Stimulated activated CD8-positive, alpha-beta memory T cell treated with anti-CD3 and anti-CD28 coated beads, Interleukin-7, amount 100 ng/mL, for 1 hour (primary cell): Measurements from ENCODE around the gene ALDH5A1.

Experiments used
- DNase-seq, 2 donors: peaks; one replicate each; pipeline ENCODE4 v3.0.0-alpha.2; 2020; ENCODE audit warnings: low read depth in 2 of 2

The ALDH5A1 gene

DNA sequence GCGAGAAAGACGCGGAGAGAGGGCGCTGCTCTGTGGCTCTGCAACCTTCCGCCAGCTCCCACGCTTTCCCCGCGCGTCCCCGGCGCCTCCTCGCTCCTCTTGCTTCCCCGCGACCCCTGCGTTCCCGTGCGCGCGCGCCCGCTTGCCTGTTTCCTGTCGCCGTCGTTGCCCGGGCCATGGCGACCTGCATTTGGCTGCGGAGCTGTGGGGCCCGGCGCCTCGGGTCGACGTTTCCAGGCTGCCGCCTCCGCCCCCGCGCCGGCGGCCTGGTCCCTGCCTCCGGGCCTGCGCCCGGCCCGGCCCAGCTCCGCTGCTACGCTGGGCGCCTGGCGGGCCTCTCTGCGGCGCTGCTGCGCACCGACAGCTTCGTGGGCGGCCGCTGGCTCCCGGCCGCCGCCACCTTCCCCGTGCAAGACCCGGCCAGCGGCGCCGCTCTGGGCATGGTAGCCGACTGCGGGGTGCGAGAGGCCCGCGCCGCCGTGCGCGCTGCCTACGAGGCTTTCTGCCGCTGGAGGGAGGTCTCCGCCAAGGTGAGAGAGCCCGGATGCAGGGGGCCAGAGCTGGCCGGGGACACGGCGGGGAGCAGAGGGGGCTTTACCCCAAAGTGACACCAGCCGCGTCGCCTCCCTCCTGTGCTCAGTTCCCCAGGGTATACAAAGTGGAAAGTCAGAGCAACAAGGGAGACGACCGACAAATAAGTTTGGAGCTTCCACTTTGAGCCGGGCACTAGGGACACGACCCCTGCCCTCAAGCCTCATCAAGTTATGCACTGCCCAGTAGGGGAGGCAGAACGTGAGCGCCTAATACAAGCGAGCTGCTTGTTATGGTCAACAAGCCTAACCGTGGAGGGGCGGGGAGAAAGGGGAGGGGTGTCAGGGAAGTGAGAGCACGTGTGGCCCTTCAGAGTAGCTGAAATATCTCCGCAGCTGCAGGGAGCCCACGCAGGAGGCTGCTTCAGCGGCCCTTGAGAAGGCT lies at the start of gene ALDH5A1:
Gene ALDH5A1 (plus strand): TSS at position 149 of the 975 bp plus-strand sequence. CDS start 28 bp downstream, at position 177.
- peak; percentile 46 to 60 for DNase-seq

DNA sequence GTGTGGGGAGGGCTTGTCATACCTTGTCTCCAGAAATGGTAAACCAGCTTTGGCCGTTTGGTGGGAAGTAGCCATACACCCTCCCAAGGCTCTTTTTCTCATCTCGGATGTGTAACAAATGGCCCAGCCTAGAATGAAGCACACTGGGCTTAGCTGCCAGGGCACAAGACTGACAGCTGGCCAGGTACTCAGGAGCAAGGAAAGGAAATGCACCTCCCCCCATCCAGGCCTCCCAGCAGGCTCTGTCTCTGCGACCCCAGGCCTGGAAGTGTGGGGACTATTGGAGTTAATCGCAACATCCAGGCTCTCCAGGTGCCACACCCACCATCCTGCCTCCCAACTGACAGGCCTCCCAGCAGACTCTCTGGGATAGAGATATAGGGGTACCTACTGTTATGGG lies 49.1 kb upstream of the ALDH5A1 start:
- no peak for DNase-seq

DNA sequence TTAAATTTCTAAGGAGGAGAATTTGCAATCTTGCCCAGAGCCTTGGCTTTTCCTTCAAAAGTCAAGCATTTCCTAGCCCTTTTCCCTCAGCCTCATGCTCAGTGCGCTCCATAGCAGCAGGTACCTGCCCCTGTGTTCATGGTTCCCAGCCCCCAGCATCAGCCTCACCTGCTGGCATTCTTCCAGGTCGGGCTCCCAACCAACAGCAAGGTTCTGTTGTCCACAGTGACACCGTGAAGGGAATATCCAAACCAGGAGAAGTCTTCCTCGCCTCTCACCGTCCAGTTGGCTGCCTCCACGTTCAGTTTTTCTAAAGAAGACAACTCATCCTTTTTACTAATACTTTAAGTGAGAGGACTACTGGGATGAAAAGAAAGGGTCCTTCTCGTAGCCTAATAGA lies 48.1 kb upstream of the ALDH5A1 start:
- DNase-seq = no peak

DNA sequence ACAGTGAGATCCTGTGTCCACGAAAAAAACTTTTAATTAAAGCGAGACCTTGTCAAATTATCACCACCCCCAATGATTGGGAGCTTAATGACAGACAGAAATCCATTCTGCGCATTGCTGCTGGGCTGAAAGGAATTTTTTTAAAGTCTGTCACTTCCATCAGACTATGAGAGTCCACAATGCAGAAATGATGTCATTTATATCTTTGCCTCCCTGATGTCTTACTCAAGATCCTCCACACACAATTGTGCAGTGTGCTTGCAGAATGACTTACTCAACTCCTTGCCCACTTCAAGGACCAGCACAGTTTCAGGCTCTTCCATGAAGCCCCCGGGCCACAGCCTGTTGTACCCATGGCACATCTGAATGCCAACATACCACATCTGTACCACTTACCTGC lies 46.4 kb upstream of the ALDH5A1 start:
- no peak for DNase-seq

DNA sequence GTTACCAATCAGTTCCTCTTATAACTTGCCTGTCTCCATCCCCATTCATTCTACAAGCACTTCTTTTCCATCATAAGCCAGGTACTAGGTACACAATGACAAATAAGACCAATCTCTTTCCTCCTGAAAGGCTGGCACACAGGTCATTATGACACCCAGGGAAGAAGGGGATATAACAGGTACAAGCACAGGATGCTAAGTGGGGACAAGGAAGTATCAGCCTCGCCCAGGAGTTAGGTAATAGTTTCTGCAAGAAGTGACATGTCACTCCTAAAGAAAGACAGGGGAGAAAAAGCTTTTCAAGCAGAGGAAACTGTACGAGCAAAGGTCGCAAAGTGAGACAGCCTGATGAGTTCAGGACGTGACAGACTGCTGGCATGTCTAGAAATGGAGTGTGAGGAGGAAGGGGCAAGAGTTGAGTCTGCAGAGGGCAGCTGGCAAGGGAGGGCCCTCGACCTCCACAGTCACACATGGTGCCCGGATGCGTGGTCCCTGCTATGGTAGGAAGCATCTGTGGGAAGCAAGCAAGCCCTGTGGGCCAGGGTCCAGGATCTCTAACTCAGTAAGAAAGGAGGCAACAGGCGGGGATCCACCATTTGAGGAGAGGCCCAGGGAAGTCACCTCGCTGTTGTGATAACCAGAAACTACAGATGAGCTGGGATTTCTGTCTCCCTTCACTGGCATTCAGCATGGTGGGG lies 45.8 kb upstream of the ALDH5A1 start:
- DNase-seq = no peak

DNA sequence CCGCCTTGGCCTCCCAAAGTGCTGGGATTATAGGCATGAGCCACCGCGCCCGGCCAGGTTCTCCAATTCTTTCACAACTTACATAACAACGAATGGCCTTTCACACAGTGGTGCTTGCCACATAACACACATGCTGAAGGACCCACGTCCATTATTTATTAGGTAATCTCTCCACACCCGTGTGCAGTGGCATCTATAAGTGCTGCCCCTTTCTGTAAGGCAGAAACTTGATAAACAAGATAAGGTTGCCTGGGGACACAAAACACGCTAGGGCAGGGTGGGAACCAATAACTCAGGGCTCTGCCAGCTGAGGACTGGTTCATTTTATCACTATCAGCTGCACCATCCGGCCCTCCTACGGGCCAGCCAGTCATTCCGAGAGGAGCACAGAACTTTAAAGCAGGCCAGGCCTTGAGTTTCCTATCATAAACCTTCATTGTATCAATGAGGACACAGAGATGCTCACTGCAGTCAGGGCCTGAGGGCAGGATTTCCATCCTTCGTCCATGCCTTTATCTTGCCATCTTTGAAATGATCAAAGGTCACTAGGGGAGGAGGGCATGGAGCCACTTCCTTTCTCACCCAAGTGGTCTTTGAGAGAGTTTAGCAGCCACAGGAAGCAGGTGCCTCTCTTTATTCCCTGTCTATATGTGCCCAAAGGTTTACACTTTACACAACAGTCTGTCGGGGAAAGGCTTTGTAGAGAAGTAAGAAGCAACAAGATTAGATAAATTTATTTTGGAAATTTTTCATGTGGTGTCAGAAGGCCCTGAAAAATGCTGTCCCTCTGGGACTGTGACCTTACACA lies 43.0 kb upstream of the ALDH5A1 start:
- no peak for DNase-seq

DNA sequence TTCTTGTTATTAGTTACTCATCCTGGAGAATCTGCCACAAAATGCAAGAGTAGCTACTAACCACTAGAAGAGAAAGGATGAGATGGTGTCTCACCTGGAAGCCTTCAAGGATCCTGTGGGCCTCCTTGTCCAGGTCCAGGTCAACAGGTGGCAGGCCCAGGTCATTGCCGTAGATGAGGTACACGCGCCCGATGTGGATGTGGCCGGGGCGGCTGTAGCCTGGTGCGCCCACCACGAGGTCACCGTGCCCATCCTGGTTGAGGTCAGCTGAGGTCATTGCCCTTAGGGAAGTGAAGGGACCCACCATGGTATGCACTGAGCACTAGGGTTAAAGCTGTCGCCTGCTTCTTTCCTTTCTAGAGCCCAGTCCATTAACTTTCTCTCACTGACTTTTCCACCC lies 40.8 kb upstream of the ALDH5A1 start:
- no peak for DNase-seq

DNA sequence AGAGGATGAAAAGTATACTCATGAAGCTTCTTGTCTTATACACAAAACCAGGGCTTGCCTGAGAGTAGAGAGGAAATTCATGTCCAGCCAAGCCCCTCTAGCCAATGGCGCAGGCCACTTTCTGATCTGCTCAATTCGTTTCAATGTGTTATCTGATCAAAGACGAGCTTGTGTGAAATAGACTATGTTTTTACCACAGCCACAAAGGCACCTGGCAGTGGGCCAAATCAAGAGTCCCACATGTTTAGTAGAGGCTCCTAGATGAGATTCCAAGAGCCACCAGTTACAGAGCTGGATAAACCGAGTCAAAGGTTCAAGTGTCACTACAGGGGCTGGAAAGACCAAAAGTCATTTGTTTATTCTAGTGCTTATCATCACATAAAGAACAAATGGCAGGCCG lies 40.3 kb upstream of the ALDH5A1 start:
- no peak for DNase-seq

DNA sequence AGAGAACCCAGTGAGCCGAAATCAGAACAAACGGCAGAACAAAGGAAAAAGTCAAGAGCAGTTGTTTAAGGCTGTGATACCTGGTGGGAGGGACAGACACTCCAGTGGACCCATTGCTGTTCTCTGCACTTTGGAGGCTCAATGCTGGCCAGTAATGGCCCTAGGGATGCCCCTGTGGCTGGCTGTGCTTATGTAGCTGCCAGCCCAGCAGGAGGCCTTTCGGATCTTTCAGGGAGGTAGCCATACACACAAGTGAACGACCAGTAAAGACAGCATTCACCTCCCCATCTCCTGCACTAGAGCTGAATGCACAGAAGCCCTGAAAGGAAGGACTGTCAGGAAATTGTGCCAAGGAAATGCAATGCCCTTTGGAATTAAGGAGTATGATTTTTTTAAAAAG lies 39.7 kb upstream of the ALDH5A1 start:
- no peak for DNase-seq

DNA sequence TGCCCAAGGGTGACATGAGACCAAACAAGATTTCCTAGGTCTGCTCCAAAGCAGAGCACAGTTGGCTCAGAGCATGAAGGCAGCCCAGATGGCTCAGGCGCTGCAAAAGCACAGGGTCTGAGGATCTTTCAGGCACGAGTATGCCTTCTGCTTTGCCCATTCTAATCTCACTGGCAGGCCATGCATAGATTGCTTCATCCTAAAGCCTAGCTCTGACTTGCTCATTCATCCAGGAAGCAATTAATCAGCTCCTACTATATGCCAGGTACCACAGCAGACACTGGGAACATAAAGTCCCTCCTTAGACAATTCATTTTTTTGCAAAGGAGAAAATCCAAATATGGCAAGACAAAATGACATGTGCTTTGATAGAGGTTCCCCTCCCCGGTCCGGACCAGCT lies 36.6 kb upstream of the ALDH5A1 start:
- DNase-seq = no peak

DNA sequence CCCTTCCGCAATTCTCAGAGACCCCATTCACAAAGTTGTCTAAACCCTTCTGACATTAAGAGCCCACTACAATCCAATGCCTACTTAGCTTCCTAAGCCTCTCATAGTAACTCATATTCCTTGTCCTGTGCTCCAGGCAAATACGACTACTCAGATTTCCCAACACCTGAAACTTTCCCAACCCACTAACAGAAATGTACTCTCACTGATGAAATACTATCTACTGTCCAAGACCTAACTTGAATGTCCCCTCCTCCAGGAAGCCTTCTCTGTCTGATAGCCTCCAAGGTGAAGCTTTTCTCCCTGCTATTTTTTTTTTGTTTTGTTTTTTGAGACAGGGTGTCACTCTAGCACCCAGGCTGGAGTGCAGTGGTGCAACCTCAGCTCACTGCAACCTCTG lies 35.8 kb upstream of the ALDH5A1 start:
- DNase-seq = no peak

DNA sequence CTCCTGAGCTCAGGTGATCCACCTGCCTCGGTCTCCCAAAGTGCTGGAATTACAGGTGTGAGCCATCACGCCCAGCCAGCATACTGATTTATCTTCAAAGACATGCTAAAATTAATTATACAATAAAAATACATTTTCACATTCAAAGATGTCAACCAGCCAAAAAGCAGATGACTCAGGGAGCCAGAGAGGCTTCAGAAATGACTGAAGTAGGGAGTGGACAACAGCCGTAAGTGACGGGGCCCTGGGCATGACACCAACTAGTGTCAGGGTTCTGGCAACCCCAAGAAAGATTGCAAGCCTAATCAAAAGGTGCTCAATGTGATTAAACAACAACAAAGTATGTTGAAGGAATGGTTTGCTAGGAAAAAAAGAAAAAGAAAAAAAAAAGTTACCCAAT lies 33.8 kb upstream of the ALDH5A1 start:
- no peak for DNase-seq

DNA sequence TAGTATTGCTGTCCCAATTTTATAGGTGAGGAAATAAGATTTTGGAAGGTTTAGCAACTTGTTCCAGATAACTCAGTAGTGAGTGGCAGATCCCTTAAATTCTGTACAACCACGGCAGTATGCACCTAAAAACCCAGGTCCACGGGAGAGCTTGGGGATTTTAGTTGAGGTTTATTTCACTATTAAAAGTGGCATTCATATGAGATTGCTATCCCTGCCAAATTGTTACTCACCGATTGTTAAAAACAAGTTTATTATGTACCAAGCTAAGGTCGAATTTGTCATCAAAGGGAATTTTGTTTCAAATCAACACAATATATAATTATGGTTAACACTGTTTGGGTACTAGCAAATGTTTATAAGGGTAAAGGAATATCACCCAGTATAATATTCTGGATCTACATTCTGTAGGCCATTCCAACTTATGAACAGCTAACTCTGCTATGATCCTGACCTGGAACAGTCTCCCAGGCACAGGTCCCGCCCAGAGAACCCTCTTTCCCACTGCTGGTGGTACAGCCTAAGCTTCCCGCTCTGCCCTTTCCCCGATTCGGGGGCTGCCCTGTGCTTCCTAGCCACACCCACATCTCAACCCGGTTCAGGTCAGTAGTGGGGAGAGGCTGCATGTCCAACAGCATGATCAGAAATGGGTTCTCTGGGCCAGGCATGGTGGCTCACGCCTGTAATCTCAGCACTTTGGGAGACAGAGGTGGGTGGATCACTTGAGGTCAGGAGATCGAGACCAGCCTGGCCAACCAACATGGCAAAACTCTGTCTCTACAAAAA lies 30.3 kb upstream of the ALDH5A1 start:
- no peak for DNase-seq

DNA sequence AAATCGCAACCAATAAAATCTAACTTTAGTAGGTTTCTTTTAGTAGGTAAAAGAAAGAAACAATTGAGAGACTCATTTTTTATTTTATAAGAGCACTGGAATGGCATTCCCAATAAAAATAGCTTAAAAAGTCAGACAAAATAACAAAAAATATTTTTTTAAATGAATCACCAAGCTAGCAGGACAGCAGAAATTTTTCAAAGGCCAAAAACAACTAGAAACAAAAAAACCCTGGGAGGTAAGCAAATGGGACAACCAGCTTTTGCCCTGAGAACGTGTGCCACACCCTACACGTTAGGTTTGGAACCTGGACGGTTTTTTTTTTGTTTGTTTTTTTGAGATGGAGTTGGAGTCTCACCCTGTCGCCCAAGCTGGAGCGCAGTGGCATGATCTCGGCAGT lies 25.0 kb upstream of the ALDH5A1 start:
- no peak for DNase-seq

DNA sequence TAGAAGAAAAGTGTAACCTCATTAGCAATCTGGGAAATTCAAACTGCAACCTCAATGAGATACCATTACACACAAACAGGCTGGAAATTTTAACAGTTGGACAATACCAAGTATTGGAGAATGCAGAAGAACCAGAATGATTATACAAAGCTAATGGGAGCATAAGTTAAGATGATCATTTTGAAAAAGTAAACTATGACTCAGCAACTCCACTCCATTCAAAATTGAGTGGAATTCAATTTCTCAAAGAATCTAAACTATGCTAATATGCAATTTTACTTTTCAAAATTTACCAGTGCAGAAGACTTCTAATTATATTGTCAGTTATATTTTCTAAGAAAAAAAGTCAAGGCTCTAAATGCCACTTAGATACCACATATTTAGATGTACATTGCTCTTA lies 22.6 kb upstream of the ALDH5A1 start:
- DNase-seq = no peak

DNA sequence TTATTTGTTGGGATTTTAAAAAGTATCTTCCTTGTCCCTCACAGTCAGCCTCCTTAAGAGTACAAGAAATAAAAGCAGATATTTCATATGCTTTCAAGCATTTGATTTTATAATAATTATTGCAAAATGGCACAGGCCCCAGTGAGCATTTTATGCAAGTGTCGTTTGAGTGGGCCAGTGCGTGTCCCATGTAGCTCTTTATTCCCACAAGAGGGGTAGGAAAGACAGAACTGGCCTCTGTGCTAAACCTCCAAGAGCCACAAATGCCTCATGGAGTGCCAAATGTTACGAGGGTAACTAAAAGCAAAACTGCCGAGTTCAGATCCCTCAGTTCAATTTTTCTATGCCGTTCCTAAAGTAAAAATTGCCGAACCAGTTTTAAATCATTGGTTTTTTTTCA lies 18.1 kb upstream of the ALDH5A1 start:
- DNase-seq = no peak

DNA sequence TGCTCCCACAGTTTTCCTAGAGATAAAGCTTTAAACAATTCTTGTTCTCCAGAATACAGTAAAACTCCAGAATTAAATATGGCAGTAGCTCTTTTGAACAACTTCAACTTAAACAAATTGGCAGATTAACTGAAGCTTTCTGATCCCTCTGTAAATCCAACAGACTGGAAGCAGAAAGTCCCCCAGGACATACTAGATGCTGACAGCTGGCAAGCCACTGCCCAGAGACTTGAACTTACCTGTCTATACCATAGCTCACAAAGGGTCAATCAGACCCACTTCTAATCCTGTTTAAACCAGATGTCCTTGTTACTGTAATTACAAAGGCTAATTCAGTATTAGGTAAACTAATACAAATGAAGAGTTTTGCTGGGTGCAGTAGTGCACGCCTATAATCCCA lies 17.7 kb upstream of the ALDH5A1 start:
- DNase-seq = no peak

DNA sequence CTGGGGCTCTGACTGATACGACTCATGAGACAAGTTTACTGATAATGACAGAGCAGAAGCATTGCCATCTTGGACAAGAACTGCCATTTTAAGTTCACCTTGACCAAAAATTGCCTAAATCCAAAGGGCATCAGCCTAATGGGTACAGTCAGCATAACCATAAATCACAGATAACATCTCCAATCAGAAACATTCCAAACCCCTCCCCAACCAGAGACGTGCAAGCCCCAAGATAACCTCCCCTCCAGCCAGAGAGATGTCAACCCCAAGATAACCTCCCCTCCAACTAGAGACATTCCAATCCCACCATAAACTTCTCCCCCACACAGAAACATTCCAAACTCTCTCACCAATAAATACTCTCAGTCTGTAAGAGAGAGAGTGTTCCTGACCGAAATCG lies 15.9 kb upstream of the ALDH5A1 start:
- DNase-seq = no peak

DNA sequence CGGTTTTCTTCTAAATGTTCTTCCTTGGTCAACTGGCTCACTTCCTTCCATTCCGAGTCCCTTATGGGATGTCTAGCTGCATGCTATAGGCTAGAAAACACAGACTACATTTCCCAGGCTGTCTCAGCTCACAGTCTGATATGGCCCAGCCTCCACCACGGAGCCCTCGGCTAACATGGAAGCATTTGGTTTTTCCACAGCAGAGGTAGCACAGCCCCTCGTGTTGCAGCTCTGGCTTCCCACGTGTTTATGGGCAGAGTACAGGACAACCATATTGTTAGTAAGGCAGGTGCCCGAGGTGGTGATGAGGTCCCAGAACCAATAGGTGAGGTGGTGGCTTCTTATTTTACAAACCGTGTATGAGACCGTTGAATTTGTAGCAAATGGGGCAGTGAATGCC lies 14.1 kb upstream of the ALDH5A1 start:
- DNase-seq = no peak

DNA sequence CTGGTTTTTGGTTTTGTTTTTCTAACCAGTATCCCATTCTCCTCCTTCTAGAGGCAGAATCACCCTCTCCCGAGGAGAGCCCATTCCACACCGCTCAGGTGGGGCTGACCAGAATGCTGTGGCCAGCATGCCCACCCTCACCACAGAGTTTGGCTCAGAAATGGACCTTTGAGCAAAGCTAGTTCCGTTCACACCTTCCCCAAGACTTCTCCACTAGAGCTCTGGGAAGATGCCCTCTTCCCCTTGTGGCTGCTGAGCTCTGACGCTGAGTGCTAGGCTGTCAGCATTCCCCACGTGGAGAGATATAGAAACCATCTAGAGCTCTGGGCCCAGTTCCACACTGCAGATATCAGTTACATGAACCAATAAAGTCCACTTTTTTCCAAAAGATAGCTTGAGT lies 13.3 kb upstream of the ALDH5A1 start:
- no peak for DNase-seq

DNA sequence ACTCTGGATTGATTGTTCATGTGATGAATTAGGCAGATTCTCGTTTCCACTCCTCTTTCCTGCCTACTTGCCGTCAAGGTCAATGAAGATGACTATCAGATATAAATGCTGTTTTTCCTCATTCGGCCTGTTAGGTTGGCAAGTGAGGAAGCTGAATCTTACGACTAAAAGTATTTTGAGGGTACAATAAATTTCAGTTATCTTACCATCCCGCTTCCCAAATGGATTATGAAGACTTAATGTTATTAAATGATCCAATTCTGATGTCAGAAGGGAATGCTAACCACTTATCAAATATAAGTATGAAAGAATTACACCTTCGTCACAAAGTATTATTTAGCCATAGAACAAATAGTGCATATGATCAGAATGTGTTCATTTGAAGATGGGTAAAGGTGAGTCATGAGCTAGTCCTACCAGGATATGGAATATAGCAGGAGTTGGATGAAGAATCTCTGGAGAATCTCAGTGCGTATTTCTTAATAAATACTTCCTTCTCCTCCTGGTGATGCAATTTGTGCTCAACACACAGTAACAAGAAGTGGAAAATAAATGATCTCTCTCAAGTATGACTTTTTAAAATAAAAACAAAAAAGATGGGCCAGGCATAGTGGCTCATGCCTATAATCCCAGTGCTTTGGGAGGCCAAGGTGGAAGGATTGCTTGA lies 10.0 kb upstream of the ALDH5A1 start:
- DNase-seq = no peak
